LoVo (cell line): Measurements from ENCODE around the gene CLPX.
"Not testable (repeated sequence)": the region's sequence is repeated elsewhere in the genome, so short reads cannot be mapped to it uniquely, and the experiment has no call there.

ENCODE experiments used
- DNase-seq: peaks from one replicate; pipeline ENCODE4 v3.0.0-alpha.2; 2016; ENCODE audit warnings: low spot score

Gene CLPX

DNA sequence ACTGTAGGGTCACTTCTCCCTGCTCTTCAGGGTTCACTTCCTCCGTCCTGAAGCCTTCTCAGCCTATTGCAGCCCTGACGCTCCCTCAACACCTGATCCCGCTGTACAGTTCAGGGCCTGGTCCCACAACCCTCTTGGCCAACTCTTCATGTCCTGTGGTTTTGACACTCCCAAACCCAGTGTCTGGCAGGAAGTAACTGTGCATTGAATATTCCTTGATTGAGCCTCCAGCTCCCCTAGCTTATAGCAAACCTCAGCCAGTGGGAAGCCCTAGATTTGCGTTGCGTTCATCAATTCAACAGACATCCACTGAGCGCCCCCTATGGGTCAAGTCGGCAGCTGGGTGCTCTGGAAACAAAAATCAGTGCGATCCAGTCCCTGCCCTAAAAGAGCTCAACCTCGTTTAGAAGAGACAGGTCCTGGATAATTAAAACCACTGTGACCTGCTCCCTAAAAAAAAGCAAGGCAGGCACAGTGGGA lies 83.7 kb downstream of the CLPX start:
- DNase-seq: no peak

DNA sequence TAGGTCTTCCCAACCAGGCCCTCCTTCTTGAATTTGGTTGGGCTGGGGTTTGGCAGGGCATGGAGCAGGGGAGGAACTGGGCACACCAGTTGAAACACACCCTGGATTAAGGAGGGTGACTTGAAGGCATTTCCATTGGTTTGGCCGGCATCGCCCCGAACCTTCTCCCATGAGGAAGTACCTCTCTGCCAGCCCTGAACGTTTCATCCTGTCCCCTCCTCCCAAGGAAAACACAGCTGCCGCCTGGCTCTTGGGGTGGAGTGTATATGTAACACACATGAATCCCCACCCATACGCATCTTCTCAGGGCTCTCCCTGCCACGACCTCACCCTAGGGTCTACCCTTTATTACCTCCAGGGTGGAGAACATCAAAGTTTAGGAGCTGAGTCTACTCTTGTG lies 84.7 kb downstream of the CLPX start:
- no peak for DNase-seq

DNA sequence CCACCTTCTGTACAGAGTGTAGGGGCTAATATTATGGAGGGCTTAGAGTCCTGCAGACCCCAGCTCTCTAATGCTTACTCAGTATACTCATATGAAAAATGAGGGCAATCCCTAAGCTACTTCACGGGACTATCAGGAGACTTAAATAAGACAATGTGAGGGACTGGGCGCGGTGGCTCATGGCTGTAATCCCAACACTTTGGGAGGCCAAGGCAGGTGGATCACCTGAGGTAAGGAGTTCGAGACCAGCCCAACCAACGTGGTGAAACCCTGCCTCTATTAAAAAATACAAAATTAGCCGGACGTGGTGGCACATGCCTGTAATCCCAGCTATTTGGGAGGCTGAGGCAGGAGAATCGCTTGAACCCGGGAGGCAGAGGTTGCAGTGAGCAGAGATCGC lies 85.3 kb downstream of the CLPX start:
- DNase-seq: not testable (repeated sequence)

DNA sequence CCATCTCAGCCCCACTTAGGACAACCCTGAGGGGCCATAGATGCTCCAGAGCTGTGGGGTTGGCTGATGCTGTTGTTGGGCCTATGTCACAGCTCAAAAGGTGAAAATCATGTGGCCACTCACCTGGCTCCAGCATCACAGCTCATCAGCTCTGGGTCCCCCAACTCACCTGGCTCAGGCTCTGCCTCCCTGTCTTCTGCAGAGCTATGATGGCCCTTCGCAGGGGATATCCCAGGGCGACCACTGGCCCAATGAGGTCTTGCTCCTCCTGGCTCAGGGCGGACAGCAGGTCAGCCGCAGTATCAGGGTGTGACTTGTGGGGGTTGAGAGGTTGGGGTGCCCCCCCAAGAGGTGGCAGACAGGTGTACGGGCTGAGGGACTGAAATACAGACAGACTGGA lies 85.8 kb downstream of the CLPX start:
- DNase-seq: no peak
